Measurements from ENCODE around the gene DGLUCY.
"Not testable (repeated sequence)": the region's sequence is repeated elsewhere in the genome, so short reads cannot be mapped to it uniquely, and the experiment has no call there.

The DGLUCY gene

DNA sequence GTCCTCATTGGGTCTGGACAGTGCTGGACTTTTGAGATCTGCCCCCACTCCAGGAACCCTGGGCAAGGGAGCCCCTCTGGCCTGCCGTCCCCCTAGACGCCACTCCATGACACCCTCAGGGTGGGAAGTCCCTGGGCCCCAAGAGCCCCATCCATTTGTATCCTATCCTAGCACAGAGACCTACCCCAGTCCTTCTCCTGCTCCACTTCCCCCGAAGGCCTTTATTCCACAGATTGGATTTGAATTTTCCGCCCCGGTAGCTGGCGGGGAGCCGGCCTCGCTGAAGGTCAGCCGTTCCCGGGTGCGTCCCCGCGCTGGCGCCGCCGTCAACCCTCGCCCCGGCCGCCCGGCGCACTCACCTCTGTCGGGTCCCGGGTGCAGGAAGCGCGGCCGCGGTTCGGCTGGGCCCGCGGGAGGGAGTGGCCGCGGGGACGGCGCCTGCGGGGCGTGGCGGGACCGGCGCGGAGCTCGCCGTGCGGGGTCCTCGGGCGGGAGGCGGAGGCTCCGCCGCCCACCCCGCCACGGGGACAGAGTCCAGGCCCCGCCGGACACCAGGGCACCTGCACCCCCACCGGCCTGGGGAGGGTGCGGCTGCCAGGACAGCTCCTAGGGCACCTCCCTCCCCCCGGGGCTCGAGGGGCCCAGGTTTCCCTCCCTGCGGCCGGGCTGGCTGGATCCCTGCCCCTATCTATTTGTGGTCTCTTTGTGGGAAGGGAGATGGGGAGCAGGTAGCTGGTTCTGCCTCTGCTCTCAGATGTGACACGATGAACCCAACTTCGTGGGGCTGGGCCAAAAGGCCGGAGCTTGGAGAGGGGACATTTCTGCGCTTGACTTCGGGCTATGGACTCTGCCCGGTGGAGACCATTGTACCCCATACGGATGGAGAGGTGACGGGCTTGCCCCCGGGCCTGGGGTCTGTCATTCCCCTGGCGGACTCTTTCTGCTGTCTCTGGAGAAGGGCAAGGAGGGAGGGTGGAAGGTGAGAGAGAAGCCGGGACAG lies 150.6 kb downstream of the DGLUCY start:
- DNase-seq = no peak

DNA sequence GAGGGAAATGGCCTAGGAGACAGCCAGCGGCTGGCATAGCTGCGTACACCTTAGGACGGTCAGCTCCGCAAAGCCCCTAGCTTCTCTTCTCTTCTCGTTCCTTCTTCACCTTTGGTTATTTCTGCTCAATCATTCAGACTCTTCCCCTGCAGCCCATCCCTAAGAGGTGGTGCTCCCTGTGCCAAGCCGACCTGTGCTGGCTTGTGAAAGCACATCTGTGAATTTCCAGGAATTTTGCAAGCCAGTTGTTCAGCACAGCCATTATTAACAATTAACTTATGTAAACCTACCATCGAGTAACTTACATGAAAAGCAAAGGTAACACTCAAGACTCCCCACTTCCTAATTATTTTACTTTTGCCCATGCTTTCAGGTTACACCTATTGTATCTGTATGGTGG lies 151.5 kb downstream of the DGLUCY start:
- no peak for DNase-seq

DNA sequence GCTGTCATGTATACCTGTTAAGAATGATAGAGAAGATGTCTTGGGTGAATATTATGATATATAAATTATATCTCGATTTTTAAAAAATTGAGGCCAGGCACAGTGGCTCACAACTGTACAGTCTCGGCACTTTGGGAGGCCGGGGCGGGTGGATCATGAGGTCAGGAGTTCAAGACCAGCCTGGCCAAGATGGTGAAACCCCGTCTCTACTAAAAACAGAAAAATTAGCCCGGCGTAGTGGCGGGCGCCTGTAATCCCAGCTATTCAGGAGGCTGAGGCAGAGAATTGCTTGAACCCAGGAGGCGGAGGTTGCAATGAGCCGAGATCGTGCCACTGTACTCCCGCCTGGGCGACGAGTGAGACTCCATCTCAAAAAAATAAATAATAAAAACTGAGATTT lies 152.4 kb downstream of the DGLUCY start:
- DNase-seq = not testable (repeated sequence)

DNA sequence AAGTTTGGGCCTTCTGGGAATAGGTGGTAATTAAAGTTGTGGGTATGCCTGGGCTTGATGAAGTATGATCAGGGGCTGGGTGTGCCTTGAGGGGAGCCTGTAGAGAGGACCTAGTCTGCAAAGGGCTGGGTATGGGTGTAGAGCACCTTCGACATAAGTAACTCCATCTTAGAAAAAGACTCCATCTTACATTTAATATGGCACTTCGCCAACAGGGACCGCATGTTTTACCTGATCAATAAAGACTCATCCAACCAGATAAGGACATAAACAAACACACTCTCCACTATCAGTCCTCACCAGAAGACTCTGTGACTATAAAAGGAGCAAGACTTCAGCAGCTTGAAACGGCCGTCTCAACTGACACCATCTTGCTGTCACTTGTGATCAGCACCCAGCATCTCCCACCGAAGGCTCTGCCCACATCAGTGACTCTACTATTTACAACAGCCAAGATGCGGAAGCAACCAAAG lies 154.1 kb downstream of the DGLUCY start:
- no peak for DNase-seq

DNA sequence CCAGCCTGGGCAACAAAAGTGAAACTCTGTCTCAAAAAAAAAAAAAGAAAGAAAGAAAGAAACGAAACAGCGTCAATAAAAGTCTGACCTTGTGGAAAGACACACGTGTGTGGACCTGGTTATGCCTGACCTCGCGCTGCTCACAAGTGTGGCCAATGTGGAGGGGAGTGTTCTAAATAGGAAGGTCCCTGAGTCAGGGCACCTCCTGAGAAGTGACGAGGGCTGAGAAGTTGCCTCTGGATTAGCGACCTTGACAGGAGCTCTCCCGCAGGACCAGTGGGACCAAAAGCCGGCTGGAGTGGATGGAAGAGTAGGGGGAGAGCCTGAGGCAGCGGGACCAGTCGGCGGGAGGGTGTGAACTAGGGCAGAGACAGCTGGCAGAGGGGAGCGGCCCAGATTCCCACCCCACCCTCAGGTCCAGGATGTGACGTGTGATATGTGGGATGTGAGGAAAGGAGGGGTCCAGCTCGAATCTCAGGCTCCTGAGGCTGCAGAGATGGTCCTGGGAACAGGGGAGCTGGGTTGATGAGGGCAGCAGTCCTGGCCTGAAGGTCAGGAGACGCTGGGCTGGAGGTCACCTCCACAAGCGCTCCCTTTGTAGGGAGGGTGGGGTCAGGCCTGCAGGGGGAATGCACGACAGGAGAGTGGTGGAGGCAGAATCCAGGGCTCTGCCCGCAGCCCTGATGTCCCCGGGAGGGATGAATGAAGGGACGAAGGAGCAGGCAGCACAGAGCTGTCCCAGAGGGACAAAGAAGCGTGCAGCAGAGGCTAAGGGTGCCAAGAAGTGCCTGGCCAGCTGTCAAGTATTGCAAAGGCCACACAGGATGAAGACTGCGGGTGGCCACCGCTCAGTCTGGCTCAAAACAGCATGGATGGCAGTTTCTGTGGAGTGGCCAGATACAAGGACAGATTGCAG lies 155.5 kb downstream of the DGLUCY start:
- DNase-seq = no peak

DNA sequence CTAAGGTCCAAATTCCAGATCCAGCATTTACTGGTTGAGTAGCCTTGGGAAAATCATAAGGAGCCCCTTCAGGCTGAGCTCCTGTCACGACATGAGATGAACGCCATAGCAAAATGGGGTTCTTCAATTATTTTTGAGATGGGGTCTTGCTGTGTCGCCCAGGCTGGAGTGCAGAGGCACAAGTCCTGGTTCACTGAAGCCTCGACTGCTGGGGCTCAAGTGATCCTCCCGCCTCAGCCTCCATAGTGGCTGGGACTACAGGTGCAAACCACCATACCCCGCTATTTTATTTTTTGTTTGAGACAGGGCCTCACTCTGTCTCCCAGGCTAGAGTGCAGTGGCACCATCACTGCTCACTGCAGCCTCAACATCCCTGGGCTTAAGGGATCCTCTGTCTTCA lies 156.3 kb downstream of the DGLUCY start:
- no peak for DNase-seq

DNA sequence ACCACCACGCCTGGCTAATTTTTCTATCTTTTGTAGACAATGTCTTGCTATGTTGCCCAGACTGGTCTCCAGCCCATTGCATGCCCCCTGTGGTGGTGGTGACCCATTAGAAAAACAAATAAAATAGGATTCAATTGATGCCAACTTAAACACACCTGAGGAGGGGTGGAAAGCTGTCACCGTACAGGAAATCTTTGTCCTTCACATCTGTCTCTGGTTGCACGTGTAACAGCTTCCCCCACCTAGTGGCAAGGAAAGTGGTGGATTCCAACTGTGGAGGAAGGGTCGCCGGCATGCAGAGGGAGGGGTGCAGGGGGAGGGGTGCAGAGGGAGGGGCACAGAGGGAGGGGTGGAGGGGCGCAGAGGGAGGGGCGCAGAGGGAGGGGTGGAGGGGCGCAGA lies 156.7 kb downstream of the DGLUCY start:
- DNase-seq = no peak

DNA sequence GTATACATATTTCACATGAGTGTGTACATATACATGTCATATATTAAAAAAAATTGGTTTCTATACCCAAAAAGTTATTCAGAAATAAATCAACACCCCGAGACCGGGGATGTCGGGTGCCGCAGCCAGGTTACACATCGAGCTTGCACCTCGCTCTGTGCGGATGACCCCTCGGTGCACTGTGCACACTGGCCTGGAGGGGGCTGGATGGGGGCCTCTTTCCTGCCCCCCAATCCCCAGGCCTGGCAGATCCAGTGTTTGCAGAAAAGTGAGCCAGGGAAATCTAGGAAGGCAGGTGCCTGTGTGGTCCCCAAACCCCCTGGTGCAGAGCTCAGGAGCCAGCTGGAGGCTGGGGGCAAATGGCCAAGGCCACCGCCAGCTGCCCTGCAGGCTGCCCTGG lies 157.8 kb downstream of the DGLUCY start:
- DNase-seq = no peak

DNA sequence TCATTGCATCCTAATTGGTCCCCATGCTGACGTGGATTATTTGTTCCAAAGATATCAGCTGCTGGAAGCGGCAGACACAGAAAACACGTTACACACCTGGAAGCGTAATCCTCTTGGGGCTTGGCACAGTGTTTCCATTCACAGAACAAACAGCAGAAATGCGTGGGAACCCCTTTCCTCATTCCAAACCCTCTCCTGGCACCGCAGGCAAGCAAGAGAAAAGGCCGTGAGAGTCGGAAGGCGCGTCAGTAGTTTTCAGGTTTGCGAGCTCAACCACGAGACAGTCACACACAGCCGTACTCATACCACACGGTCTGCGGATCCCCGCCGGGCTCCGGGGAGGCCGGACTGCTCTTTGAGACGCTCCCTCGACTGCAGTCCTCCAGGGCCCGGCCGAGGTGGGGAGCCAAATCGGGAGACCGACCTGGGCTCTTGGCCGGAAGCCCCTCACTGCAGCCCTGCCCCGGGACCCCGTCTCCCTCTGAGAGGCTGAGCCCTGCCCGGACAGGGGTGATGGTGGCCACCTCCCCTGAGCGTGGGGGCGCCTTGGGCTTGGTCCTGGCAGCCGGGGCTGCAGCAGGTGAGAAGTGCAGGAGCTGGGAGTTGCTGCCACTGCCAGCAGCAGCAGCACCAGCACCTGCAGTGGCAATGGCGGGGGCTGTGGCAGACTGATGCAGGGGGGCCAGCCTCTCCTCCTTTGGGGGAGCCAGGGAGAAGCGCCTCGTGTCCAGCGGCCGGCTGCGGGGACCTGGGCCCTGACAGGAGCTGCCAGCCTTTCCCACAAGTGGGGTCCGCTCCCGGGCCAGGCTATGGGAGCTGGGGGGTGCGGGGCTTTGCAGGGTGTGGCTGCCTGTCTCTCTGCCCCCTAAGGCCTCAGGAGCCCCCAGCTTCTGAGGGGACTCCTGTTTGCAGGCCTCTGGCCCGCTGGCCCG lies 158.7 kb downstream of the DGLUCY start:
- DNase-seq = no peak

DNA sequence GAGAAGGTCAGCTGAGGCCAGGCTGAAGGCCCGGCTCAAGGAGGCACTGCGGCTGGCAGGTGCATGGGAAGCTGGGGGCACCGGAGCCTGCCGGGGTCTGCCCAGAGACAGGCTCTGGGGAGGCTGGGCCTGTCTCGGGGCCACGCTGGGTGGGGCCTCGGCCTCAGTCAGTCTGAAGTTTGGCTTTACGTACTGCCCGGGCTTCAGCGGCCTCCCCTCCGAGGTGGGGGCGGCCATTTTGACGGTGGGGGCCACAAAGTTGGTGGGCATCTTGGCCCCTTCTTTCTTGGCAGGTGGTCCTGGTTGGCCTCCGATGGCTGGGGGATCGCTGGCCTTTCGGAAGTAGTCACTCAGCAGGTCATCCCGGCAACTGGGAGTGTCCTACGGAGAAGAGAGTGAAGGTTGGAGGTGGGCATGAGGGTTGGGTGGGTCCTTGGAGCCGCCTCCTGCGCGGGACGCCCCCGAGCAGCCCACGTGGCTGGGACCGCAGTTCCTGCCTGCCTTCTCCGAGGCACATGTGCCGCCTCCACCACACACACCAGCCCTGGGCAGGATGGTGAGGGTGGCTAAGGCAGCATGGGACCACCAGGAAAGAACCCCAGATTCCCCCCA lies 159.5 kb downstream of the DGLUCY start:
- no peak for DNase-seq

DNA sequence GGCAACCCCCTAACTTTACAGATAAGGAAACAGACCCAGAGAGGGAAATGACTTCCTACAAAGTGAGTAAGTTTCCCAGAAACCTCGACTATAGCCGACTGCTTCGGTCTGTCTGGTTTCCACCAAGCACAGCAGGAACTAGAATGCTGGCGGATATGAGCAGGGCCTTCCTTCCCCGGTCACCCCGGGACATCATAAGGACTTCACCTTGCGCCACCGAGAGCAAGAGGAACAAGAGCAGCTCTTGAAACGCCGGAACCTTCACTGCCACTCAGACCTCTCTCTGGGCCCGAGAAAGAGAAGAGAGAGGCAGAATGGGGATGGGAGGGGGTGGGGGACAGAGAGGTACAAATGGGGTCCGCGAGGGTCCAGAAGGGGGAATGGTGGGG lies 160.0 kb downstream of the DGLUCY start:
- no peak for DNase-seq

DNA sequence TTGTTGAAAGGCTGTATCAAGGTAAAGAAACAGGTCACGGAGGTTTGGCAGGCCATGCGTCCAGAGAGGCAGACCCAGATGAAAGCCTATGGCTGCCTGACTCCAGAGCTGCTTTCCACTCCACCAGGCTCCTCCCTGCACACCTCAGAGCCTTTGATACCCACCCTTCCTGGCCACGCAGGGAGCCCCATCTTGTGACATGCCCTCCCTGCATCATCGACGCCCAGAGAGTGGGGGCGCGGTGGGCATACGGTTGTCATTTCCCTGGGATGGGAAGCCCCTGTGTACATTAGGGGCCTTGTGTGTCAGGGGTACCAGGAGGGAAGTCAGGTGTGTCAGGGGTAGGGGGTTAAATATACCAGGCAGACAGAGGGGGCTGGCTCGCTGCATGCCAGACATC lies 160.9 kb downstream of the DGLUCY start:
- DNase-seq = no peak

Data from NCI-H526 treated with DMSO at 0.1 percent for 48 hours (cell line).